Keratinocyte (primary cell): ENCODE measurements around the gene SLC12A8. TPM values are rescaled to one million over a fixed set of nuclear protein-coding genes. Genes with fewer than 3 reads are reported as not detected.

Source experiments
- DNase-seq: peaks from one replicate; pipeline ENCODE4 v3.0.0-alpha.2; 2011; ENCODE audit warnings: low read depth, missing footprints, low spot score
- FAIRE-seq: peaks from 2 replicates; lab custom pipeline; 2011; peaks lifted over from hg19 to GRCh38; lab: Jason Lieb, UNC
- H2AFZ ChIP-seq: 2 replicates; pipeline ENCODE4 v1.6.0; 2012; ENCODE audit warnings: low read length, control low read depth, inconsistent platforms; ENCODE audit not compliant: control insufficient read depth
- H3K27ac ChIP-seq: 2 replicates; pipeline ENCODE4 v1.5.1; 2011; ENCODE audit warnings: low read length; ENCODE audit not compliant: control insufficient read depth, insufficient read depth
- H3K27me3 ChIP-seq: 3 replicates; pipeline ENCODE4 v1.6.0; 2011; ENCODE audit warnings: low read length; ENCODE audit not compliant: control insufficient read depth, insufficient read depth; ENCODE audit errors: extremely low read depth
- H3K36me3 ChIP-seq, 2 experiments: 2 replicates in 1 of 2; 3 replicates in 1 of 2; pipeline ENCODE4 v1.5.1; 2011; ENCODE audit warnings: low read length in 2 of 2, mild to moderate bottlenecking in 1 of 2; ENCODE audit not compliant: control insufficient read depth in 2 of 2, insufficient read depth in 2 of 2; ENCODE audit errors: extremely low read depth in 1 of 2
- H3K4me1 ChIP-seq: 3 replicates; pipeline ENCODE4 v1.5.1; 2011; ENCODE audit warnings: low read length; ENCODE audit not compliant: control insufficient read depth, insufficient read depth; ENCODE audit errors: extremely low read depth
- H3K4me2 ChIP-seq: 3 replicates; pipeline ENCODE4 v1.6.0; 2011; ENCODE audit warnings: low read depth, low read length; ENCODE audit not compliant: control insufficient read depth, insufficient read depth; ENCODE audit errors: extremely low read depth
- H3K4me3 ChIP-seq, 3 experiments: fragments of 200-600 bp in 1 of 3; sonication (generic) in 1 of 3; 2 replicates in 2 of 3; 3 replicates in 1 of 3; pipeline ENCODE4 v1.5.1; 2011 to 2016; ENCODE audit warnings: low read length in 3 of 3, mild to moderate bottlenecking in 3 of 3, control low read depth in 2 of 3, inconsistent platforms in 1 of 3, low read depth in 1 of 3, mixed read lengths in 1 of 3, mixed run types in 1 of 3, moderate library complexity in 1 of 3; ENCODE audit not compliant: control insufficient read depth in 2 of 3, insufficient read depth in 2 of 3; ENCODE audit errors: extremely low read depth in 1 of 3
- H3K79me2 ChIP-seq: 2 replicates; pipeline ENCODE4 v1.6.0; 2012; ENCODE audit warnings: low read length; ENCODE audit not compliant: control insufficient read depth, insufficient read depth
- H3K9ac ChIP-seq: 3 replicates; pipeline ENCODE4 v1.6.0; 2011; ENCODE audit warnings: low read length; ENCODE audit not compliant: control insufficient read depth, insufficient read depth; ENCODE audit errors: extremely low read depth
- H3K9me1 ChIP-seq: 3 replicates; pipeline ENCODE4 v1.6.0; 2011; ENCODE audit warnings: low read length; ENCODE audit not compliant: control insufficient read depth, insufficient read depth; ENCODE audit errors: extremely low read depth
- H3K9me3 ChIP-seq: 2 replicates; pipeline ENCODE4 v1.5.1; 2012; ENCODE audit warnings: low read depth, low read length; ENCODE audit not compliant: control insufficient read depth
- H4K20me1 ChIP-seq: 3 replicates; pipeline ENCODE4 v1.6.0; 2011; ENCODE audit warnings: low read length; ENCODE audit not compliant: control insufficient read depth, insufficient read depth; ENCODE audit errors: extremely low read depth
- EZH2 ChIP-seq: IDR thresholded peaks from one replicate; pipeline ENCODE4 v1.6.1; 2012; ENCODE audit warnings: inconsistent platforms, mild to moderate bottlenecking, low read length, moderate library complexity
- dilution Hi-C: fragments of 300-500 bp; cut with MboI; formaldehyde crosslinking; loops from one replicate; pipeline ENCODE4 v1.7.0; 2020; ENCODE audit warnings: low sequenced_read_pairs; ENCODE audit not compliant: extremely low pct_ligation_motif_present
- polyA plus RNA-seq, 5 experiments: library from polyadenylated mRNA; depleted of rRNA in 3 of 5; stranded (reverse) in 3 of 5; stranded (forward) in 1 of 5; unstranded in 1 of 5; fragments of >200 nt; gene quantifications; 1 replicate in 1 of 5; 2 replicates in 3 of 5; 3 replicates in 1 of 5; pipeline versions ENCODE4 v1.2.1 to v1.2.3, GENCODE V29; 2011 to 2012; ENCODE audit warnings: missing spikeins in 2 of 5, low read depth in 1 of 5, low replicate concordance in 1 of 5
- TF ChIP-seq, protein P1 (sequence below), 3 experiments: IDR thresholded peaks in 1 of 3; conservative IDR thresholded peaks in 1 of 3; optimal IDR thresholded peaks in 1 of 3; 2 replicates in 2 of 3; 3 replicates in 1 of 3; pipeline versions ENCODE3 to v1.5.1; 2011; ENCODE audit warnings: low read length in 3 of 3, mild to moderate bottlenecking in 3 of 3, moderate library complexity in 2 of 3, control low read depth in 1 of 3, inconsistent platforms in 1 of 3; ENCODE audit not compliant: insufficient read depth in 2 of 3; ENCODE audit errors: extremely low read depth in 1 of 3

SLC12A8 gene
- polyA plus RNA-seq, 1 donor (not counting 4 experiments of a cell fraction or from before 2014, with no cell fraction given), result 6.9 TPM

GRCh38 chr3:125033616-125034015 is 178.9 kb downstream of the SLC12A8 start:
- Histone ChIP-seq H3K9ac (no peak overlapping the region), H2AFZ (no peak overlapping the region), H3K9me3 (no peaks in the 10 kb centered on the region), H3K4me2 (no peak overlapping the region), H3K79me2 (peaks cover 13% of the 10 kb centered on the region), H3K27ac (no peak overlapping the region), H3K9me1 (no peaks in the 10 kb centered on the region), H3K4me3 (no peak overlapping the region), H3K36me3 (peaks cover 0 to 5% of the 10 kb centered on the region in 2 experiments), H4K20me1 (no peaks in the 10 kb centered on the region), H3K27me3 (no peaks in the 10 kb centered on the region), H3K4me1 (peaks cover 14% of the 10 kb centered on the region)
- dilution Hi-C loops, result no loop called here
- TF ChIP-seq, protein P1, sequence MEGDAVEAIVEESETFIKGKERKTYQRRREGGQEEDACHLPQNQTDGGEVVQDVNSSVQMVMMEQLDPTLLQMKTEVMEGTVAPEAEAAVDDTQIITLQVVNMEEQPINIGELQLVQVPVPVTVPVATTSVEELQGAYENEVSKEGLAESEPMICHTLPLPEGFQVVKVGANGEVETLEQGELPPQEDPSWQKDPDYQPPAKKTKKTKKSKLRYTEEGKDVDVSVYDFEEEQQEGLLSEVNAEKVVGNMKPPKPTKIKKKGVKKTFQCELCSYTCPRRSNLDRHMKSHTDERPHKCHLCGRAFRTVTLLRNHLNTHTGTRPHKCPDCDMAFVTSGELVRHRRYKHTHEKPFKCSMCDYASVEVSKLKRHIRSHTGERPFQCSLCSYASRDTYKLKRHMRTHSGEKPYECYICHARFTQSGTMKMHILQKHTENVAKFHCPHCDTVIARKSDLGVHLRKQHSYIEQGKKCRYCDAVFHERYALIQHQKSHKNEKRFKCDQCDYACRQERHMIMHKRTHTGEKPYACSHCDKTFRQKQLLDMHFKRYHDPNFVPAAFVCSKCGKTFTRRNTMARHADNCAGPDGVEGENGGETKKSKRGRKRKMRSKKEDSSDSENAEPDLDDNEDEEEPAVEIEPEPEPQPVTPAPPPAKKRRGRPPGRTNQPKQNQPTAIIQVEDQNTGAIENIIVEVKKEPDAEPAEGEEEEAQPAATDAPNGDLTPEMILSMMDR (optimal IDR thresholded peaks at IDR 0.05 in 1 of 3, IDR thresholded peaks at IDR 0.05 in 1 of 3, conservative IDR thresholded peaks at IDR 0.05 in 1 of 3; ENCODE audit: extremely low read depth in 1 of 3, insufficient read depth in 2 of 3, low read length in 3 of 3), result no peak
- TF ChIP-seq EZH2, result no peak
- FAIRE-seq, result no peak
- no peak for DNase-seq

DNA sequence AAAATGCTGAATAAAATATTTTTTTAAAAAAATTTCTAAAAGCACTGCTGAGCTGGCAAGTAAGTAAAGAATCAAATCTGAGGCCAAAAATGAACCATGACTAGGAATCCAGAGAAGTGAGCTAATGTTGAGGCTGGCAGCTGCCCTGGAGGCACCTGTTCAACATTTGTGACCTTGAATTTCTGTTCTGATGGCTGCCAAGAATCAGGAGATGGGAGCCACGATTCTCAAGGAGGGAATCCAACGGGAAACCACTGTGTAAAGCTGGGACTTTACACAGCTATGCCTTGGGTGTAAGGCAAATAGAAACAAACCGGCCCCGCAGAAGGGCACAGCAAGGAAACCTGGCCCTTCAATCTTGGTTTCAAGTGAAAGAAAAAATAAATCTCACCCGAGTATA is 179.4 kb downstream of the SLC12A8 start:
- H4K20me1 ChIP-seq, result no peaks in the 10 kb centered on the region
- H3K4me3 ChIP-seq, result no peak overlapping the region
- peaks cover 0 to 7% of the 10 kb centered on the region in 2 experiments for H3K36me3 ChIP-seq
- no peak overlapping the region for H3K4me2 ChIP-seq
- H3K27me3 ChIP-seq, result no peaks in the 10 kb centered on the region
- dilution Hi-C loops, result no loop called here
- no peak overlapping the region for H3K27ac ChIP-seq
- no peak overlapping the region for H3K9ac ChIP-seq
- no peak for DNase-seq
- H2AFZ ChIP-seq, result no peak overlapping the region
- H3K4me1 ChIP-seq, result peaks cover 9% of the 10 kb centered on the region
- H3K9me1 ChIP-seq, result no peaks in the 10 kb centered on the region
- FAIRE-seq, result no peak
- TF ChIP-seq, protein P1 (optimal IDR thresholded peaks at IDR 0.05 in 1 of 3, IDR thresholded peaks at IDR 0.05 in 1 of 3, conservative IDR thresholded peaks at IDR 0.05 in 1 of 3; ENCODE audit: extremely low read depth in 1 of 3, insufficient read depth in 2 of 3, low read length in 3 of 3), result no peak
- TF ChIP-seq EZH2, result no peak
- H3K79me2 ChIP-seq, result peaks cover 10% of the 10 kb centered on the region
- H3K9me3 ChIP-seq, result no peaks in the 10 kb centered on the region
